Measurements from ENCODE around the gene LRRC25.

DNA sequence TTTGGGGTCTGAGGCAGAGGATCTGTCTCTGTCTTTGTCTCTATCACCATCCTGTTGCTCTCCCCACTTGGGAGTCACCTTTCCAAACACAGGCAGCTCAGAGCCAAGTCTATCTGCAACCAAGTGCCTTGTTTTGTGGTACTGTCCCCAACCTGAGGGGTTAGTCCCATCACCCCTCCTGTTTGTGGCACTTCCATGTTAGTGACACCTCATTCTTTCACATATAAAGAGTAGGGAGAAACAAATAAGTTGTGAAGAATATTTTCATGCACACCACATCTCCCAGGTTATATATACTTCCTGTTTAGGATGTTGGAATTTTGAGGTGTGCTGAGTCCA lies 7.7 kb downstream of the LRRC25 start:
- no peak for TF ChIP-seq POLR2AphosphoS5 (IDR thresholded peaks at IDR 0.05)
- TF ChIP-seq, protein P1, sequence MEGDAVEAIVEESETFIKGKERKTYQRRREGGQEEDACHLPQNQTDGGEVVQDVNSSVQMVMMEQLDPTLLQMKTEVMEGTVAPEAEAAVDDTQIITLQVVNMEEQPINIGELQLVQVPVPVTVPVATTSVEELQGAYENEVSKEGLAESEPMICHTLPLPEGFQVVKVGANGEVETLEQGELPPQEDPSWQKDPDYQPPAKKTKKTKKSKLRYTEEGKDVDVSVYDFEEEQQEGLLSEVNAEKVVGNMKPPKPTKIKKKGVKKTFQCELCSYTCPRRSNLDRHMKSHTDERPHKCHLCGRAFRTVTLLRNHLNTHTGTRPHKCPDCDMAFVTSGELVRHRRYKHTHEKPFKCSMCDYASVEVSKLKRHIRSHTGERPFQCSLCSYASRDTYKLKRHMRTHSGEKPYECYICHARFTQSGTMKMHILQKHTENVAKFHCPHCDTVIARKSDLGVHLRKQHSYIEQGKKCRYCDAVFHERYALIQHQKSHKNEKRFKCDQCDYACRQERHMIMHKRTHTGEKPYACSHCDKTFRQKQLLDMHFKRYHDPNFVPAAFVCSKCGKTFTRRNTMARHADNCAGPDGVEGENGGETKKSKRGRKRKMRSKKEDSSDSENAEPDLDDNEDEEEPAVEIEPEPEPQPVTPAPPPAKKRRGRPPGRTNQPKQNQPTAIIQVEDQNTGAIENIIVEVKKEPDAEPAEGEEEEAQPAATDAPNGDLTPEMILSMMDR (IDR thresholded peaks at IDR 0.05 in 8 of 11, conservative IDR thresholded peaks at IDR 0.05 in 3 of 11) = no peak

Data from spleen (tissue), 7 donors.